Fibroblast of lung (primary cell): ENCODE data around the gene ADAM10.

ENCODE experiments used
- CTCF ChIP-seq, 2 donors: IDR thresholded peaks in 1 of 2; conservative IDR thresholded peaks in 1 of 2; 1 replicate in 1 of 2; 2 replicates in 1 of 2; pipeline ENCODE4 v1.5.1; 2011 to 2012; ENCODE audit warnings: low read length in 2 of 2, control low read depth in 1 of 2, inconsistent platforms in 1 of 2, low read depth in 1 of 2, mild to moderate bottlenecking in 1 of 2
- EZH2 ChIP-seq: IDR thresholded peaks from 2 replicates; pipeline ENCODE4 v1.5.1; 2012; ENCODE audit warnings: low read length, control low read depth, mild to moderate bottlenecking; ENCODE audit errors: missing control alignments

GRCh38 chr15:58703610-58704009 is 45.9 kb downstream of the ADAM10 start:
- TF ChIP-seq CTCF (conservative IDR thresholded peaks at IDR 0.05 in 1 of 2, IDR thresholded peaks at IDR 0.05 in 1 of 2; ENCODE audit: low read depth in 1 of 2, low read length in 2 of 2) (no peak), EZH2 (no peak)
